Keratinocyte (primary cell): ENCODE results near the gene OAT. TPM values are rescaled to one million over a fixed set of nuclear protein-coding genes. Genes with fewer than 3 reads are reported as not detected.

Experiments
- DNase-seq: peaks from one replicate; pipeline ENCODE4 v3.0.0-alpha.2; 2011; ENCODE audit warnings: low read depth, missing footprints, low spot score
- FAIRE-seq: peaks from 2 replicates; lab custom pipeline; 2011; peaks lifted over from hg19 to GRCh38; lab: Jason Lieb, UNC
- H2AFZ ChIP-seq: 2 replicates; pipeline ENCODE4 v1.6.0; 2012; ENCODE audit warnings: low read length, control low read depth, inconsistent platforms; ENCODE audit not compliant: control insufficient read depth
- H3K27ac ChIP-seq: 2 replicates; pipeline ENCODE4 v1.5.1; 2011; ENCODE audit warnings: low read length; ENCODE audit not compliant: control insufficient read depth, insufficient read depth
- H3K27me3 ChIP-seq: 3 replicates; pipeline ENCODE4 v1.6.0; 2011; ENCODE audit warnings: low read length; ENCODE audit not compliant: control insufficient read depth, insufficient read depth; ENCODE audit errors: extremely low read depth
- H3K36me3 ChIP-seq, 2 experiments: 2 replicates in 1 of 2; 3 replicates in 1 of 2; pipeline ENCODE4 v1.5.1; 2011; ENCODE audit warnings: low read length in 2 of 2, mild to moderate bottlenecking in 1 of 2; ENCODE audit not compliant: control insufficient read depth in 2 of 2, insufficient read depth in 2 of 2; ENCODE audit errors: extremely low read depth in 1 of 2
- H3K4me1 ChIP-seq: 3 replicates; pipeline ENCODE4 v1.5.1; 2011; ENCODE audit warnings: low read length; ENCODE audit not compliant: control insufficient read depth, insufficient read depth; ENCODE audit errors: extremely low read depth
- H3K4me2 ChIP-seq: 3 replicates; pipeline ENCODE4 v1.6.0; 2011; ENCODE audit warnings: low read depth, low read length; ENCODE audit not compliant: control insufficient read depth, insufficient read depth; ENCODE audit errors: extremely low read depth
- H3K4me3 ChIP-seq, 3 experiments: fragments of 200-600 bp in 1 of 3; sonication (generic) in 1 of 3; 2 replicates in 2 of 3; 3 replicates in 1 of 3; pipeline ENCODE4 v1.5.1; 2011 to 2016; ENCODE audit warnings: low read length in 3 of 3, mild to moderate bottlenecking in 3 of 3, control low read depth in 2 of 3, inconsistent platforms in 1 of 3, low read depth in 1 of 3, mixed read lengths in 1 of 3, mixed run types in 1 of 3, moderate library complexity in 1 of 3; ENCODE audit not compliant: control insufficient read depth in 2 of 3, insufficient read depth in 2 of 3; ENCODE audit errors: extremely low read depth in 1 of 3
- H3K79me2 ChIP-seq: 2 replicates; pipeline ENCODE4 v1.6.0; 2012; ENCODE audit warnings: low read length; ENCODE audit not compliant: control insufficient read depth, insufficient read depth
- H3K9ac ChIP-seq: 3 replicates; pipeline ENCODE4 v1.6.0; 2011; ENCODE audit warnings: low read length; ENCODE audit not compliant: control insufficient read depth, insufficient read depth; ENCODE audit errors: extremely low read depth
- H3K9me1 ChIP-seq: 3 replicates; pipeline ENCODE4 v1.6.0; 2011; ENCODE audit warnings: low read length; ENCODE audit not compliant: control insufficient read depth, insufficient read depth; ENCODE audit errors: extremely low read depth
- H3K9me3 ChIP-seq: 2 replicates; pipeline ENCODE4 v1.5.1; 2012; ENCODE audit warnings: low read depth, low read length; ENCODE audit not compliant: control insufficient read depth
- H4K20me1 ChIP-seq: 3 replicates; pipeline ENCODE4 v1.6.0; 2011; ENCODE audit warnings: low read length; ENCODE audit not compliant: control insufficient read depth, insufficient read depth; ENCODE audit errors: extremely low read depth
- EZH2 ChIP-seq: IDR thresholded peaks from one replicate; pipeline ENCODE4 v1.6.1; 2012; ENCODE audit warnings: inconsistent platforms, mild to moderate bottlenecking, low read length, moderate library complexity
- dilution Hi-C: fragments of 300-500 bp; cut with MboI; formaldehyde crosslinking; loops from one replicate; pipeline ENCODE4 v1.7.0; 2020; ENCODE audit warnings: low sequenced_read_pairs; ENCODE audit not compliant: extremely low pct_ligation_motif_present
- polyA plus RNA-seq, 5 experiments: library from polyadenylated mRNA; depleted of rRNA in 3 of 5; stranded (reverse) in 3 of 5; stranded (forward) in 1 of 5; unstranded in 1 of 5; fragments of >200 nt; gene quantifications; 1 replicate in 1 of 5; 2 replicates in 3 of 5; 3 replicates in 1 of 5; pipeline versions ENCODE4 v1.2.1 to v1.2.3, GENCODE V29; 2011 to 2012; ENCODE audit warnings: missing spikeins in 2 of 5, low read depth in 1 of 5, low replicate concordance in 1 of 5
- TF ChIP-seq, protein P1 (sequence below), 3 experiments: IDR thresholded peaks in 1 of 3; conservative IDR thresholded peaks in 1 of 3; optimal IDR thresholded peaks in 1 of 3; 2 replicates in 2 of 3; 3 replicates in 1 of 3; pipeline versions ENCODE3 to v1.5.1; 2011; ENCODE audit warnings: low read length in 3 of 3, mild to moderate bottlenecking in 3 of 3, moderate library complexity in 2 of 3, control low read depth in 1 of 3, inconsistent platforms in 1 of 3; ENCODE audit not compliant: insufficient read depth in 2 of 3; ENCODE audit errors: extremely low read depth in 1 of 3

Gene OAT
- polyA plus RNA-seq, 1 donor (not counting 4 experiments of a cell fraction or from before 2014, with no cell fraction given), result 528 TPM

DNA sequence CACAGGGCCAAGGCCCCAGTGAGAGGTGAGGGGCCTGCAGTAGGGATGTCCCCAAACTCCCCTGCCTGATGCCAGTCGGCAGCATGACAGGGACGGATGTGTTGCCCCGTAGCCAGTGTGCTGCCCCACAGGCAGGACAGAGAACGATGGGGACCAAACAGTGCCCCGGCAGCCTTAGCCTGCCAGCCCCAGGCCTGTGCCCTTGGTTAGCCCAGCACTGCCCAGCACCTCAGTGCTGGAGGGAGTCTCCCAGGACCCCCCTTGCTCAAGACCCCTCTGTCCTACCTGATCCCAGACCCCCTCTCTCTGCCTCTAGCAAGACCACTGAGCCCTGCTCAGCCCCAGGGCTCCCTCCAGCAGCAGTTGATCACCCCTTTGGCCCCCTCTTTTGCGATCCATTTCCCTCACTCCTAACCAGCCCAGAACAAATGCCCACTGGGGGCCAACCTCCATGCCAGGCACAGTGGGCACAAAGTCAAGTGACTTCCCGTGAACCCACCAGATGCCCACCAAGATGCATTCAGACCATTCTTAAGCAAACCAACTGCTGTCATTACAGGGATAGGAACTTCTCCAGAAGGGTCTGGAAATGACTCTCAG is 34.0 kb downstream of the OAT start:
- Histone ChIP-seq H4K20me1 (no peaks in the 10 kb centered on the region), H3K27ac (no peak overlapping the region), H3K4me2 (no peak overlapping the region), H2AFZ (no peak overlapping the region), H3K79me2 (no peaks in the 10 kb centered on the region), H3K4me3 (no peak overlapping the region), H3K36me3 (no peaks in the 10 kb centered on the region), H3K9me1 (no peaks in the 10 kb centered on the region), H3K4me1 (peaks cover 9% of the 10 kb centered on the region), H3K9ac (no peak overlapping the region), H3K9me3 (no peaks in the 10 kb centered on the region), H3K27me3 (peaks cover 3% of the 10 kb centered on the region)
- dilution Hi-C loops, result loop anchor here (25.0 kb wide), 1 partner anchor 397 kb away; no protein-coding TSS in a partner anchor
- FAIRE-seq, result no peak
- DNase-seq, result no peak
- TF ChIP-seq, protein P1, sequence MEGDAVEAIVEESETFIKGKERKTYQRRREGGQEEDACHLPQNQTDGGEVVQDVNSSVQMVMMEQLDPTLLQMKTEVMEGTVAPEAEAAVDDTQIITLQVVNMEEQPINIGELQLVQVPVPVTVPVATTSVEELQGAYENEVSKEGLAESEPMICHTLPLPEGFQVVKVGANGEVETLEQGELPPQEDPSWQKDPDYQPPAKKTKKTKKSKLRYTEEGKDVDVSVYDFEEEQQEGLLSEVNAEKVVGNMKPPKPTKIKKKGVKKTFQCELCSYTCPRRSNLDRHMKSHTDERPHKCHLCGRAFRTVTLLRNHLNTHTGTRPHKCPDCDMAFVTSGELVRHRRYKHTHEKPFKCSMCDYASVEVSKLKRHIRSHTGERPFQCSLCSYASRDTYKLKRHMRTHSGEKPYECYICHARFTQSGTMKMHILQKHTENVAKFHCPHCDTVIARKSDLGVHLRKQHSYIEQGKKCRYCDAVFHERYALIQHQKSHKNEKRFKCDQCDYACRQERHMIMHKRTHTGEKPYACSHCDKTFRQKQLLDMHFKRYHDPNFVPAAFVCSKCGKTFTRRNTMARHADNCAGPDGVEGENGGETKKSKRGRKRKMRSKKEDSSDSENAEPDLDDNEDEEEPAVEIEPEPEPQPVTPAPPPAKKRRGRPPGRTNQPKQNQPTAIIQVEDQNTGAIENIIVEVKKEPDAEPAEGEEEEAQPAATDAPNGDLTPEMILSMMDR (optimal IDR thresholded peaks at IDR 0.05 in 1 of 3, IDR thresholded peaks at IDR 0.05 in 1 of 3, conservative IDR thresholded peaks at IDR 0.05 in 1 of 3; ENCODE audit: extremely low read depth in 1 of 3, insufficient read depth in 2 of 3, low read length in 3 of 3), result no peak
- no peak for TF ChIP-seq EZH2

DNA sequence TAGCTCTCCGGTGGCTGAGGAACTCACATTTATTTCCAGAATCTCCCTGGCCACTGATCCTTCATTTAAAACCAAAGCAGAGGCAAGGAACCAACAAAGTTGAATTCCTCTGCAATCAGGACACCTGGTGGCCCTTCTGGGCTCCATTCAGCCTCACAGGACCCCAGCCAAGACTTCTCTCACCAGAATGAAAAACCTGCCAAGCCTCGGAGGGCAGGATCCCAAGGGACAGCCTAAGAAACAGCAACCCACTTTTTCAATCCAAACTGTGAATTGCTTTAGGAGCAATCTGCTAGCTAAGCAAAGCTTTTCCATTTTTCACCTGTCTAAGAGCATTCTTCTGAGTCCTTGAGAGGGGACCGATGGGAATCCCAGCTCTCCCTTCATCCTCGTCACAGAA is 34.6 kb downstream of the OAT start:
- FAIRE-seq, result no peak
- no peak overlapping the region for H3K4me2 ChIP-seq
- dilution Hi-C loops, result loop anchor here (25.0 kb wide), 1 partner anchor 397 kb away; no protein-coding TSS in a partner anchor

More for the DNA sequence above, 34.6 kb downstream of the OAT start:
- Histone ChIP-seq H3K27ac (no peak overlapping the region), H4K20me1 (no peaks in the 10 kb centered on the region), H3K4me1 (peaks cover 10% of the 10 kb centered on the region), H3K36me3 (no peaks in the 10 kb centered on the region), H3K9me1 (no peaks in the 10 kb centered on the region), H3K27me3 (peaks cover 3% of the 10 kb centered on the region), H3K9ac (no peak overlapping the region), H3K79me2 (no peaks in the 10 kb centered on the region), H2AFZ (no peak overlapping the region), H3K4me3 (no peak overlapping the region), H3K9me3 (no peaks in the 10 kb centered on the region)
- DNase-seq, result no peak
- no peak for TF ChIP-seq EZH2
- TF ChIP-seq, protein P1 (optimal IDR thresholded peaks at IDR 0.05 in 1 of 3, IDR thresholded peaks at IDR 0.05 in 1 of 3, conservative IDR thresholded peaks at IDR 0.05 in 1 of 3; ENCODE audit: extremely low read depth in 1 of 3, insufficient read depth in 2 of 3, low read length in 3 of 3), result peak in 1 of 3 experiments; percentile 2
